ENCODE measurements around the gene FRMD4A. TPM values are rescaled to one million over a fixed set of nuclear protein-coding genes. Genes with fewer than 3 reads are reported as not detected.

Gene FRMD4A
- polyA plus RNA-seq, 1 of the 3 experiments (the other 2 are of a cell fraction) = 37.7 TPM

DNA sequence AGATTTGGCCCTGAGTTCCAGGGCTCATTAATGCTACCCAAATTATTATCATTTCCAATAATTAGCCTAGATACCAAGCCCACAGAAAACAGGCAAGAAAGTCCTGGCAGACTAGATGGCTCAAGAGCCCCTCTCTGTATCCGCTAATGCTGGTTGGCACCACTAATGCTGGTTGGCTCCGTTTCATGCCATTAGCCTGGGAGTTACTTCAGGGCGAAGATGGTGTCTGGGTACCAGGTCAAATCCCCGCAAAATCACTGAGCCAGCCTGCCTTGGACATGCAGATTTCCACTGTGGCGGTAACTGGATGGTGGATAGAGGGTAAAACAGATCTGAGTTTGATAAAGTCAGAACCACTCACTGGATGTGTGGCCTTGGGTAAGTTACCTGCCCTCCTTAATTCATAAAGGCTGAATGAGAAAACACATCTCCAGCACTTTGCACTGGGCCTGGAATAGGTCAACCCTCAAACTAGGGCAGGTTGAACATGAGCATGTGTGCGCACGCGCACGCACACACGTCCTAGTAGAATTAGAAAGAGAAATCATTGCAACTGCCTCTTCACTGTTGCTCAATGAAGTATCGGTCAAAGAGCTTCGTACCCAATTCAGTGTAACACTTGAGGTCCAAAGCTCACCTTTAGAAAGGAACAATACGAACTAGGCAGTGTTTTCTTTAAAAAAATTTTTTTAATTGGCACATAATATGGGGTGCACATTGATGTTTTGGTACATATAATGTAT, 652.5 kb downstream of the FRMD4A start (continued):
- no peak for TF ChIP-seq REST (IDR thresholded peaks at IDR 0.05; ENCODE audit: low read depth, low read length)
- TF ChIP-seq NRF1 (IDR thresholded peaks at IDR 0.05; ENCODE audit: low read depth, low read length) = no peak
- no peak for TF ChIP-seq GABPA (IDR thresholded peaks at IDR 0.05; ENCODE audit: low read depth)
- no peak for TF ChIP-seq YY1 (IDR thresholded peaks at IDR 0.05; ENCODE audit: low read depth)
- TF ChIP-seq RCOR1 (IDR thresholded peaks at IDR 0.05; ENCODE audit: low read length) = no peak
- TF ChIP-seq POLR2AphosphoS5 (IDR thresholded peaks at IDR 0.05; ENCODE audit: low read depth, low read length) = no peak
- TF ChIP-seq TEAD4 (IDR thresholded peaks at IDR 0.05; ENCODE audit: borderline replicate concordance, insufficient read depth) = no peak
- no peak for TF ChIP-seq USF2 (IDR thresholded peaks at IDR 0.05; ENCODE audit: borderline replicate concordance, low read depth, low read length)
- no peak for TF ChIP-seq ZBTB33 (IDR thresholded peaks at IDR 0.05; ENCODE audit: borderline replicate concordance, low read depth)
- TF ChIP-seq FOXJ3 (CRISPR knock-in tag; IDR thresholded peaks at IDR 0.05) = no peak
- no peak for TF ChIP-seq RAD21 (IDR thresholded peaks at IDR 0.05; ENCODE audit: low read length)
- TF ChIP-seq, protein P1, sequence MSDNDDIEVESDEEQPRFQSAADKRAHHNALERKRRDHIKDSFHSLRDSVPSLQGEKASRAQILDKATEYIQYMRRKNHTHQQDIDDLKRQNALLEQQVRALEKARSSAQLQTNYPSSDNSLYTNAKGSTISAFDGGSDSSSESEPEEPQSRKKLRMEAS (IDR thresholded peaks at IDR 0.05; ENCODE audit: low read depth) = no peak
- no peak for TF ChIP-seq JUND (IDR thresholded peaks at IDR 0.05)
- TF ChIP-seq NFIC (IDR thresholded peaks at IDR 0.05; ENCODE audit: borderline replicate concordance) = no peak
